Epithelial cell of esophagus (primary cell): ENCODE measurements around the gene WNT8B.

Experiments used
- DNase-seq: peaks from one replicate; pipeline ENCODE4 v3.0.0; 2010; ENCODE audit warnings: low read depth
- H3K4me3 ChIP-seq: 2 replicates; pipeline ENCODE4 v1.5.1; 2011; ENCODE audit warnings: mild to moderate bottlenecking, low read length, control low read depth
- TF ChIP-seq, protein P1 (sequence below): IDR thresholded peaks from 2 replicates; pipeline ENCODE4 v1.5.1; 2011; ENCODE audit warnings: low read depth, mild to moderate bottlenecking, low read length, control low read depth, inconsistent platforms; ENCODE audit not compliant: insufficient read depth; ENCODE audit errors: missing control alignments

The WNT8B gene

DNA sequence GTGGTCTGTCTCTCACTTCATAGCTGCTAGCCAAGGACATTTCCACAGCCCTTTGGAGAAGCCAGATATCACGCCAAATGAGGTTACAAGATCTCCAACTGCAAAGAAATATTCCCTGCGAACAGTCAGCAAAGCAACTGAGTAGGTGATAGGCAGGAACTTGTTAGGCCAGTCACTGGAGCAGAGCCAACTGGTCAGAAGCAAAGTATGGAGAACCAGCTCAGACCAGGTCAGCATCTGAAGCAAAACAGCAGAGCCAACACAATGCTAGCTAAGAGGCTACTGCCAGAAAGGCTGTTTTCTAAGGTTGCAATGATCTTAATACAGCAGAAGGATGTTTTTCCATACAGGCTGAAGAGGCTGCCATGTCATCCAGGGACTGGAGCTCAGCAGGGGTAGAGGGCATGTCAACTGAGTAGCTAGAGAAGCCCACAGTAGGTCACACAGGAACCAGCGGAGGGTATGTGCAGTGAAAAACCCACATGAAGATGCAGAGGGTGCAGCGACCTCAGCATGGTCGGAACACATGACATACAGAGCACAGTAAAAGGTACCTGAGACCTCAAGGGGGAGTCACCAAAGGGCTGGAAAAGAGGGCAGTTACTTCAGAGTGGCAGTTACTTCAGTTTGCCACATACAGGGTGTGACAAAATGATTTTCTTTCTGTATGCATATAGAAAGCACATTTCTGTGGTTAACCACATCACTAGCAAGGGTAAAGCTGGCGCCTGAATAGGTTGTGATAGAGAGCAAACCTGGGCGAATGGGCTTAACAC is 47.9 kb downstream of the WNT8B start:
- no peak overlapping the region for H3K4me3 ChIP-seq
- DNase-seq = peak; percentile 62

DNA sequence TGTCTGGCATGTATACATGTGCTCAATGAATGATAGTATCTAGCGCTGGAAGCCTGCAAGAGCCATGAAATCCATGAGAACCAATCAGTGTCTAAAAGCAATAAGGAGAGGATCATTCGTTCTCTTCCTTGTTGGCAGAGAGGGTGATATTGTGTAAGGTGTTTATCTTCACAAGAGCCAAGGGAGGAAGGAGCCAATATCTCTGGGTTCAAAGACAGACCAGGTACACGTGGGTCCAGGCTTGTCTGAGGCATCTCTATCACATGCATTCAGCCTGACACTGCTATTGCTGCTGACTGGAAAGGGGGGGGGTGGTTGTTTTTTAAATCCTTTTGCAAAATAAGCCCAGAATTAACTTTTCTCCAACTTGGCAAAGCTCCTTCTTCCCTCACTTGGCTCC is 52.8 kb downstream of the WNT8B start:
- H3K4me3 ChIP-seq = no peak overlapping the region
- no peak for DNase-seq
- TF ChIP-seq, protein P1, sequence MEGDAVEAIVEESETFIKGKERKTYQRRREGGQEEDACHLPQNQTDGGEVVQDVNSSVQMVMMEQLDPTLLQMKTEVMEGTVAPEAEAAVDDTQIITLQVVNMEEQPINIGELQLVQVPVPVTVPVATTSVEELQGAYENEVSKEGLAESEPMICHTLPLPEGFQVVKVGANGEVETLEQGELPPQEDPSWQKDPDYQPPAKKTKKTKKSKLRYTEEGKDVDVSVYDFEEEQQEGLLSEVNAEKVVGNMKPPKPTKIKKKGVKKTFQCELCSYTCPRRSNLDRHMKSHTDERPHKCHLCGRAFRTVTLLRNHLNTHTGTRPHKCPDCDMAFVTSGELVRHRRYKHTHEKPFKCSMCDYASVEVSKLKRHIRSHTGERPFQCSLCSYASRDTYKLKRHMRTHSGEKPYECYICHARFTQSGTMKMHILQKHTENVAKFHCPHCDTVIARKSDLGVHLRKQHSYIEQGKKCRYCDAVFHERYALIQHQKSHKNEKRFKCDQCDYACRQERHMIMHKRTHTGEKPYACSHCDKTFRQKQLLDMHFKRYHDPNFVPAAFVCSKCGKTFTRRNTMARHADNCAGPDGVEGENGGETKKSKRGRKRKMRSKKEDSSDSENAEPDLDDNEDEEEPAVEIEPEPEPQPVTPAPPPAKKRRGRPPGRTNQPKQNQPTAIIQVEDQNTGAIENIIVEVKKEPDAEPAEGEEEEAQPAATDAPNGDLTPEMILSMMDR = no peak

More for the DNA sequence above, 47.9 kb downstream of the WNT8B start:
- TF ChIP-seq, protein P1 = no peak

DNA sequence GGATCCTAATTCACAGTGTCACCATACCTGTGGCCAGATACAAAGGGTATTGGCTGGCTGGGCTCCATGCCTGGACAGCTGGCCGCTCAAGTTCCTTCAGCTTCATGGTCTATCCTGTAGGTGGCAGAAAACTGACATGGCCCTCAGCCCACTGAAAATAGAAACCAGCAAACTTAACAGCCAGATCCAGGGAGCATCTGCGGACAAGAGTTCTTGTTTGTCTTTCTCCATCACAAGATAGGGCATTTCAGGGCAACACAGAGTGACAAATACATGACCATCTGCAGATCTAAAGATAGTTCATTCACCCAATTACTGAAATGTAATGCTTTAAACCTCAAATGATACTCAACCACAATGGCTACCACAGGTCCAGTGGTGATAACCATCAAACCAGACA is 54.0 kb downstream of the WNT8B start:
- DNase-seq = no peak
- TF ChIP-seq, protein P1 = no peak

DNA sequence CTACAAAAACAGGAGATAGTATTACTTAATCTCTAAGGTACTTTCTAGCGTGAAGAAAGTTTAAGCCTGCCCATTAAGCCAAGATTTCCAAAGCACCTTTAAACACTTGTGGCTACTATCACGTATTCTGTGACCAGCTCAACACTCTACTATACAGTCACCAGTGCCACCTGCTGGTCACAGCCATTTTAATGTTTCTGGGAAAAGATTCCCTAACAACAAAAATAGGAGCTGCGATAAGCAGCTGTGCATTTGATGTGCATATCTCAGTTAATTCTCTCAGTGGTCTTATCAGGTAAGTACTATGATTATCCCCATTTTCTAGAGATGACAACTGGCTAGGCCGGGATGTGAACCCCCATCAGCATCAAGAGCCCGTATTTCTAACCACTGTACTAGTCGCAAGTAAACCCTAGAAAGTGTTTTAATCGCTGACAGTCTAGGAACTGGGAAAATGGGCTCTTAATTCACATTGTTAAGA is 56.0 kb downstream of the WNT8B start:
- DNase-seq = peak; percentile 77
- no peak overlapping the region for H3K4me3 ChIP-seq
- TF ChIP-seq, protein P1 = peak; percentile 77

More for the DNA sequence above, 54.0 kb downstream of the WNT8B start:
- no peak overlapping the region for H3K4me3 ChIP-seq

DNA sequence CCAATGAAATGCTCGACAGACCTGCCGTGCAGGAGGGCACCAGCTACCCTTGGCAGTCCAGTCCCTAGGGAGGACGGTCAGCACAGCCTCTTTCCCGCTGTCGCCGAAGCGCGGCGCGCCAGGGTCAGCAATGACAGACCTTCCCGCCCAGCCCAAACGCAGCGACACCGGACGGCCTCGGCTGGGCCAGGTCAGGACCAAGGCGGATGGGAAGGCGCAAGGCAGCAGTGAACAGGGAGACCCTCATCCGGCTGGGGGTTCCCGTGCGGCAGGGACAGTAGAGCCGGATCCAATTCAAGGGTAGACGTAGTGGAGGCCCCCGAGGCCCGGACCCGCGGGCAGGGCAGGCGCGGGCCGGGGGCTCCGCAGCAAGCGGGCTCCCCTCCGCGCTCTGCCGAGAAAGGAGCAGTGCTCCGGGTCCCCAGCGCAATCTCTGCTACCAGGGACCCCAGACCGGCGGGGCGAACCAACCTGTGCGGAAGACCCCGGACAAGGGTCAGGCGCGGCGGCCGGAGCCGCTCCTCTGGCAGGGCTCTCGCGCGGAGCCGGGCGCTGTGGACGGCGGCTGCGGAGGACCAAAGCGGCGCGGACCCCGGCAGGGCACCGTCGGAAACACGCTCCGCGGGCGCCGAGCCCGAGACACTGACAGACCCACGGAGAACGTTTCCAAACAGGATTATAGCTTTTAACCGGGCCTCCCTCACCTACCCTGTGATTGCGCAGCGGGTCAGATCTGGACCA is 56.7 kb downstream of the WNT8B start, which contains the start of gene SEC31B:
Gene SEC31B, minus strand, starts transcription at position 551 of the 741 bp plus-strand sequence. CDS start 2,909 bp downstream, outside the sequence.
- peak within 1 kb of the TSS; percentile 23 for H3K4me3 ChIP-seq
- TF ChIP-seq, protein P1 = no peak
- no peak for DNase-seq

DNA sequence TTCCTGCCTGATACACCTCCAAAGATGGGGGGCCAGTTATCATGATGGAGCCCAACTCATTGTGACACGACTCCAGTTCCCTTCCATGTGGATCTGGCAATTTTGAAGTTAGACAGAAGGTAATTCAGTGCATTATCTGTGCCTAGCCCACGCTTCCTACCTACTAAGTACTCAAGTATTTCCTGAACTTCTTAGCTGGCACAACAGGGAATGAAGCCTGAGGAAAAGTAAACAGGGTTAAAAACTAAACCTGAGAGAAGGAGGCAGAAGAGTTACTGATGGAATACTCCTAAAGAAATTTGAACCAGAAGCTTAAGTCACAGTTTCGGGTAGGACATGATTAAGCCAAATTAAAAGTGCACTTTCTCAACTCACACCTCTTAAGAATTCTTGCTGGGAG is 58.0 kb downstream of the WNT8B start:
- TF ChIP-seq, protein P1 = no peak
- DNase-seq = peak; percentile 88
- no peak overlapping the region for H3K4me3 ChIP-seq
